GM18870 (cell line): Measurements from ENCODE around the gene DNAH11.

Source experiments
- ATAC-seq: cut with Tn5 transposase; IDR thresholded peaks from one replicate; pipeline ENCODE4 v1.9.1; 2021; ENCODE audit warnings: moderate library complexity; ENCODE audit not compliant: unreplicated experiment

Gene DNAH11

DNA sequence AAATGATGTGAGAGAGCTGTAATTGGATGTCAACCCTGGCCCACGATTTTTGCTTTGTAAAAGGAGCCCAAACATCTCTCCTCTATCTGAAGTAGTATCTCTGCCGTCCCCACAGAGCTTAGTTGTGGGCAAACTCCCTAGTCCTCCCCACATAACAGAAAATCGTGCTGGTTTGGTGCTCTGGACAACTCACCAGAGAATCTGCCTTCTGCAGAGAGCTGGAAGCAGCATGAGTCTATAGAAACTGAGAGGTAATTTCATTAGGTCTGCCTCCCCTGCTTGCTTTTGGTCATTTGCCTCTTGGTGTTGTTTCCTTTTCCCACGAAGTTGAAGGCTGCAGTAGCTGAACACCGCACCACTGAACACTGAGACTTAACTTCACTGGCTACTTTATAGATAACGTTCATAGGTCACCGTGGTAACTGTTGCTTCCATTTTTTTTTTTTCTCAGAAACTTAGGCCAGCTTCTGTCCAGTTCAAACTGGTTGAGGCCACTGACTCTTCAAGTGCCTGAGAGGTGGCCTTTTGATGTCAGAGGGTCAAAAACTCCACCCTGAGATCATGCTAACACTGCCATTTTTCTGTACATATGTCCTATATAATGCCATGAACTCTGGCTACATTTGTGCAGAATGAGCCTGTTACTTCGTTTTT, 406.2 kb downstream of the DNAH11 start:
- no peak for ATAC-seq
